Upper lobe of right lung (tissue), 1 donor: ENCODE results near the gene YPEL2. TPM values are rescaled to one million over a fixed set of nuclear protein-coding genes. Genes with fewer than 3 reads are reported as not detected.
"Not testable (repeated sequence)": the region's sequence is repeated elsewhere in the genome, so short reads cannot be mapped to it uniquely, and the experiment has no call there.

ENCODE experiments used
- ATAC-seq: fragments of 200-7000 bp; cut with Tn5 transposase; one replicate; pipeline ENCODE4 v1.9.1; 2020; ENCODE audit warnings: mild to moderate bottlenecking, moderate library complexity
- DNase-seq: peaks from one replicate; pipeline ENCODE4 v3.0.0-alpha.2; 2020
- H3K27ac ChIP-seq: fragments of 200-600 bp; one replicate; pipeline ENCODE4 v1.8.0; 2022
- H3K27me3 ChIP-seq: fragments of 200-600 bp; one replicate; pipeline ENCODE4 v1.8.0; 2022; ENCODE audit warnings: mild to moderate bottlenecking
- H3K36me3 ChIP-seq: fragments of 200-600 bp; one replicate; pipeline ENCODE4 v1.8.0; 2022
- H3K4me1 ChIP-seq: fragments of 200-600 bp; one replicate; pipeline ENCODE4 v1.8.0; 2022
- H3K4me3 ChIP-seq: fragments of 200-600 bp; one replicate; pipeline ENCODE4 v1.8.0; 2022; ENCODE audit warnings: mild to moderate bottlenecking
- H3K9me3 ChIP-seq: fragments of 200-600 bp; one replicate; pipeline ENCODE4 v1.8.0; 2022
- CTCF ChIP-seq: fragments of 200-600 bp; IDR thresholded peaks from one replicate; pipeline ENCODE4 v1.8.0; 2022; ENCODE audit warnings: antibody characterized with exemption
- intact Hi-C: fragments of 100-400 bp; cut with DNase I; formaldehyde crosslinking; loops from one replicate; pipeline ENCODE4 v1.11.0; 2022
- total RNA-seq: library from RNA; stranded (reverse); fragmentation: NEBNext Ultra II Directional; extraction: Animal tissue kit (Norgen Biotek cat#: 25700); gene quantifications from one replicate; pipeline ENCODE4 v1.2.1, GENCODE V29; 2021
- donor health status: DM: no; HTN: yes; CAD: no; lungs with severe emphysema.

The YPEL2 gene
- total RNA-seq, 1 donor from 2014 or later: 19.6 TPM

GRCh38 chr17:59389066-59389465, 57.6 kb downstream of the YPEL2 start:
- peaks cover 31% of the 10 kb centered on the region for H3K36me3 ChIP-seq
- H3K4me1 ChIP-seq: no peaks in the 10 kb centered on the region
- no peaks in the 10 kb centered on the region for H3K27me3 ChIP-seq
- no peak overlapping the region for H3K27ac ChIP-seq
- ATAC-seq (no peak), DNase-seq (no peak)
- TF ChIP-seq CTCF: no peak
- intact Hi-C loops: no loop called here
- H3K9me3 ChIP-seq: no peaks in the 10 kb centered on the region
- no peak overlapping the region for H3K4me3 ChIP-seq

GRCh38 chr17:59391021-59391420, 59.6 kb downstream of the YPEL2 start:
- no peak overlapping the region for H3K4me3 ChIP-seq
- TF ChIP-seq CTCF: no peak
- H3K9me3 ChIP-seq: no peaks in the 10 kb centered on the region
- no peak overlapping the region for H3K27ac ChIP-seq
- H3K4me1 ChIP-seq: no peaks in the 10 kb centered on the region
- no peaks in the 10 kb centered on the region for H3K27me3 ChIP-seq
- ATAC-seq (no peak), DNase-seq (no peak)
- intact Hi-C loops: no loop called here
- peaks cover 31% of the 10 kb centered on the region for H3K36me3 ChIP-seq

- Histone ChIP-seq H3K36me3 (peaks cover 48% of the 10 kb centered on the region), H3K27me3 (no peaks in the 10 kb centered on the region), H3K9me3 (no peaks in the 10 kb centered on the region), H3K4me3 (no peak overlapping the region), H3K27ac (no peak overlapping the region), H3K4me1 (no peaks in the 10 kb centered on the region)
- no peak for TF ChIP-seq CTCF
- intact Hi-C loops: no loop called here
- DNase-seq (no peak), ATAC-seq (no peak)
Observed at GRCh38 chr17:59392973-59393679, 61.7 kb downstream of the YPEL2 start.

- intact Hi-C loops, ATAC-seq: not testable (repeated sequence)
- H3K36me3 ChIP-seq: peaks cover 50% of the 10 kb centered on the region
Observed at GRCh38 chr17:59393742-59394410, 62.4 kb downstream of the YPEL2 start.

GRCh38 chr17:59396134-59396826, 64.8 kb downstream of the YPEL2 start:
- Histone ChIP-seq H3K27ac (no peak overlapping the region), H3K4me1 (no peaks in the 10 kb centered on the region), H3K9me3 (no peaks in the 10 kb centered on the region), H3K36me3 (peaks cover 33% of the 10 kb centered on the region), H3K4me3 (no peak overlapping the region), H3K27me3 (no peaks in the 10 kb centered on the region)
- ATAC-seq (no peak), DNase-seq (no peak)
- intact Hi-C loops: no loop called here
- no peak for TF ChIP-seq CTCF

More at GRCh38 chr17:59393742-59394410, 62.4 kb downstream of the YPEL2 start:
- H3K4me3 ChIP-seq, H3K27ac ChIP-seq, H3K4me1 ChIP-seq, H3K27me3 ChIP-seq, DNase-seq, H3K9me3 ChIP-seq: not testable (repeated sequence)
